ENCODE data around the gene BRD1. TPM values are rescaled to one million over a fixed set of nuclear protein-coding genes. Genes with fewer than 3 reads are reported as not detected.
A peak's percentile ranks its signal among the peaks of the same experiment; 100 is the strongest.

BRD1 gene
- total RNA-seq, 2 donors from 2014 or later, result 42.3 to 43.4 TPM

- Mint-ChIP-seq H3K36me3 (ENCODE audit: insufficient read depth in 2 of 2) (peaks cover 6 to 23% of the 10 kb centered on the region in 2 donors), H3K4me1 (ENCODE audit: low read depth) (peaks cover 1% of the 10 kb centered on the region), H3K27me3 (ENCODE audit: low read depth) (no peaks in the 10 kb centered on the region), H3K4me3 (no peak overlapping the region), H3K27ac (no peak overlapping the region), H3K9me3 (no peaks in the 10 kb centered on the region)
- no peak for ATAC-seq (replicated peaks in 1 of 2)
- DNase-seq, result no peak
Observed at GRCh38 chr22:49798486-49799151, 29.1 kb downstream of the BRD1 start.

GRCh38 chr22:49797706-49798105, 30.0 kb downstream of the BRD1 start:
- Mint-ChIP-seq H3K27me3 (ENCODE audit: low read depth) (no peaks in the 10 kb centered on the region), H3K27ac (no peak overlapping the region), H3K4me1 (ENCODE audit: low read depth) (no peaks in the 10 kb centered on the region), H3K9me3 (no peaks in the 10 kb centered on the region), H3K36me3 (ENCODE audit: insufficient read depth in 2 of 2) (peaks cover 6 to 23% of the 10 kb centered on the region in 2 donors), H3K4me3 (no peak overlapping the region)
- ATAC-seq (replicated peaks in 1 of 2), result no peak
- no peak for DNase-seq

GRCh38 chr22:49796596-49797270, 30.9 kb downstream of the BRD1 start:
- Mint-ChIP-seq H3K36me3 (ENCODE audit: insufficient read depth in 2 of 2) (peaks cover 6 to 27% of the 10 kb centered on the region in 2 donors), H3K9me3 (no peaks in the 10 kb centered on the region), H3K4me1 (ENCODE audit: low read depth) (peaks cover 7% of the 10 kb centered on the region), H3K27me3 (ENCODE audit: low read depth) (no peaks in the 10 kb centered on the region), H3K27ac (no peak overlapping the region), H3K4me3 (no peak overlapping the region)
- DNase-seq (no peak), ATAC-seq (replicated peaks in 1 of 2) (no peak)

GRCh38 chr22:49795521-49795920, 32.2 kb downstream of the BRD1 start:
- ATAC-seq (replicated peaks in 1 of 2) (no peak), DNase-seq (no peak)
- no peaks in the 10 kb centered on the region for H3K9me3 Mint-ChIP-seq
- peaks cover 17% of the 10 kb centered on the region for H3K4me1 Mint-ChIP-seq (ENCODE audit: low read depth)
- peak overlapping the region; percentile 15 for H3K27ac Mint-ChIP-seq
- no peak overlapping the region for H3K4me3 Mint-ChIP-seq
- peaks cover 8 to 30% of the 10 kb centered on the region in 2 donors for H3K36me3 Mint-ChIP-seq (ENCODE audit: insufficient read depth in 2 of 2)
- no peaks in the 10 kb centered on the region for H3K27me3 Mint-ChIP-seq (ENCODE audit: low read depth)

- H3K4me1 Mint-ChIP-seq (ENCODE audit: low read depth), result peaks cover 33% of the 10 kb centered on the region
- H3K27me3 Mint-ChIP-seq (ENCODE audit: low read depth), result no peaks in the 10 kb centered on the region
- H3K36me3 Mint-ChIP-seq (ENCODE audit: insufficient read depth in 2 of 2), result peaks cover 8 to 29% of the 10 kb centered on the region in 2 donors
- DNase-seq (no peak), ATAC-seq (replicated peaks in 1 of 2) (no peak)
- no peaks in the 10 kb centered on the region for H3K9me3 Mint-ChIP-seq
- no peak overlapping the region for H3K27ac Mint-ChIP-seq
- H3K4me3 Mint-ChIP-seq, result no peak overlapping the region
Observed at GRCh38 chr22:49793871-49794270, 33.8 kb downstream of the BRD1 start.

- H3K4me1 Mint-ChIP-seq (ENCODE audit: low read depth), result peaks cover 39% of the 10 kb centered on the region
- no peaks in the 10 kb centered on the region for H3K27me3 Mint-ChIP-seq (ENCODE audit: low read depth)
- DNase-seq (no peak), ATAC-seq (replicated peaks in 1 of 2) (no peak)
- no peaks in the 10 kb centered on the region for H3K9me3 Mint-ChIP-seq
- H3K4me3 Mint-ChIP-seq, result no peak overlapping the region
- peaks cover 8 to 28% of the 10 kb centered on the region in 2 donors for H3K36me3 Mint-ChIP-seq (ENCODE audit: insufficient read depth in 2 of 2)
- no peak overlapping the region for H3K27ac Mint-ChIP-seq
Observed at GRCh38 chr22:49793296-49793695, 34.4 kb downstream of the BRD1 start.

GRCh38 chr22:49792107-49792506, 35.6 kb downstream of the BRD1 start:
- Mint-ChIP-seq H3K4me3 (no peak overlapping the region), H3K9me3 (no peaks in the 10 kb centered on the region), H3K27me3 (ENCODE audit: low read depth) (no peaks in the 10 kb centered on the region), H3K36me3 (ENCODE audit: insufficient read depth in 2 of 2) (peaks cover 6 to 34% of the 10 kb centered on the region in 2 donors), H3K27ac (peak overlapping the region; percentile 71), H3K4me1 (ENCODE audit: low read depth) (peaks cover 48% of the 10 kb centered on the region)
- DNase-seq (no peak), ATAC-seq (replicated peaks in 1 of 2) (no peak)

GRCh38 chr22:49791682-49792081, 36.0 kb downstream of the BRD1 start:
- ATAC-seq (replicated peaks in 1 of 2), result no peak
- H3K27ac Mint-ChIP-seq, result peak overlapping the region; percentile 71

GRCh38 chr22:49790912-49791311, 36.8 kb downstream of the BRD1 start:
- peak overlapping the region; percentile 18 for H3K27ac Mint-ChIP-seq
- H3K9me3 Mint-ChIP-seq, result no peaks in the 10 kb centered on the region
- H3K27me3 Mint-ChIP-seq (ENCODE audit: low read depth), result no peaks in the 10 kb centered on the region
- H3K4me3 Mint-ChIP-seq, result no peak overlapping the region
- DNase-seq (no peak), ATAC-seq (replicated peaks in 1 of 2) (no peak)
- H3K36me3 Mint-ChIP-seq (ENCODE audit: insufficient read depth in 2 of 2), result peaks cover 6 to 30% of the 10 kb centered on the region in 2 donors
- peaks cover 48% of the 10 kb centered on the region for H3K4me1 Mint-ChIP-seq (ENCODE audit: low read depth)

More at GRCh38 chr22:49791682-49792081, 36.0 kb downstream of the BRD1 start:
- no peaks in the 10 kb centered on the region for H3K9me3 Mint-ChIP-seq
- peaks cover 6 to 34% of the 10 kb centered on the region in 2 donors for H3K36me3 Mint-ChIP-seq (ENCODE audit: insufficient read depth in 2 of 2)
- DNase-seq, result no peak
- H3K4me3 Mint-ChIP-seq, result peak overlapping the region in 1 of 2 donors; percentile 31
- peaks cover 48% of the 10 kb centered on the region for H3K4me1 Mint-ChIP-seq (ENCODE audit: low read depth)
- no peaks in the 10 kb centered on the region for H3K27me3 Mint-ChIP-seq (ENCODE audit: low read depth)

GRCh38 chr22:49789289-49790141, 38.2 kb downstream of the BRD1 start:
- H3K9me3 Mint-ChIP-seq, result no peaks in the 10 kb centered on the region
- peak in 1 of 2 donors; percentile 39 for DNase-seq
- peak overlapping the region; percentile 72 for H3K27ac Mint-ChIP-seq
- peak overlapping the region; percentile 66 to 73 for H3K4me3 Mint-ChIP-seq
- peaks cover 48% of the 10 kb centered on the region for H3K4me1 Mint-ChIP-seq (ENCODE audit: low read depth)
- ATAC-seq (replicated peaks in 1 of 2), result peak; percentile 65 to 82
- H3K36me3 Mint-ChIP-seq (ENCODE audit: insufficient read depth in 2 of 2), result peaks cover 3 to 22% of the 10 kb centered on the region in 2 donors
- no peaks in the 10 kb centered on the region for H3K27me3 Mint-ChIP-seq (ENCODE audit: low read depth)

GRCh38 chr22:49788504-49788903, 39.2 kb downstream of the BRD1 start:
- H3K27ac Mint-ChIP-seq, result peak overlapping the region; percentile 59
- DNase-seq, result no peak
- peak overlapping the region in 1 of 2 donors; percentile 10 for H3K4me3 Mint-ChIP-seq
- no peak for ATAC-seq (replicated peaks in 1 of 2)
- H3K4me1 Mint-ChIP-seq (ENCODE audit: low read depth), result peaks cover 48% of the 10 kb centered on the region
- H3K36me3 Mint-ChIP-seq (ENCODE audit: insufficient read depth in 2 of 2), result peaks cover 2 to 19% of the 10 kb centered on the region in 2 donors
- no peaks in the 10 kb centered on the region for H3K9me3 Mint-ChIP-seq
- no peaks in the 10 kb centered on the region for H3K27me3 Mint-ChIP-seq (ENCODE audit: low read depth)

- ATAC-seq (replicated peaks in 1 of 2) (no peak), DNase-seq (no peak)
- no peaks in the 10 kb centered on the region for H3K9me3 Mint-ChIP-seq
- H3K36me3 Mint-ChIP-seq (ENCODE audit: insufficient read depth in 2 of 2), result peaks cover 2 to 17% of the 10 kb centered on the region in 2 donors
- H3K4me3 Mint-ChIP-seq, result peak overlapping the region; percentile 7 to 15
- H3K27ac Mint-ChIP-seq, result peak overlapping the region; percentile 59
- H3K4me1 Mint-ChIP-seq (ENCODE audit: low read depth), result peaks cover 48% of the 10 kb centered on the region
- H3K27me3 Mint-ChIP-seq (ENCODE audit: low read depth), result no peaks in the 10 kb centered on the region
Observed at GRCh38 chr22:49787861-49788260, 39.8 kb downstream of the BRD1 start.
